Right lobe of liver (tissue), 6 donors: ENCODE data around the gene C2CD2L. TPM values are rescaled to one million over a fixed set of nuclear protein-coding genes. Genes with fewer than 3 reads are reported as not detected.

Experiments
- ATAC-seq, 4 donors: fragments of 200-7000 bp; cut with Tn5 transposase; one replicate each; pipeline ENCODE4 v1.9.1; 2020; ENCODE audit warnings: mild to moderate bottlenecking in 4 of 4, moderate library complexity in 4 of 4
- DNase-seq, 3 donors: peaks; one replicate each; pipeline ENCODE4 v3.0.0-alpha.2; 2020
- H3K27ac ChIP-seq, 3 donors: fragments of 200-600 bp; one replicate each; pipeline ENCODE4 v1.8.0; 2022
- H3K27me3 ChIP-seq, 2 donors: fragments of 200-600 bp; one replicate each; pipeline ENCODE4 v1.8.0; 2022
- H3K36me3 ChIP-seq, 4 donors: fragments of 200-600 bp; sonication (generic) in 1 of 4; one replicate each; pipeline versions ENCODE4 v1.5.1 to v1.8.0; 2017 to 2022; ENCODE audit warnings: control low read depth in 1 of 4
- H3K4me1 ChIP-seq, 4 donors: fragments of 200-600 bp; sonication (generic) in 1 of 4; one replicate each; pipeline versions ENCODE4 v1.5.1 to v1.8.0; 2017 to 2022; ENCODE audit warnings: control low read depth in 1 of 4
- H3K4me3 ChIP-seq, 3 donors: fragments of 200-600 bp; one replicate each; pipeline ENCODE4 v1.8.0; 2022
- H3K9me3 ChIP-seq, 4 donors: fragments of 200-600 bp; sonication (generic) in 1 of 4; one replicate each; pipeline versions ENCODE4 v1.5.1 to v1.8.0; 2017 to 2022; ENCODE audit warnings: control low read depth in 1 of 4
- POLR2A ChIP-seq: fragments of 450-650 bp; IDR thresholded peaks from one replicate; pipeline ENCODE4 v1.6.1; 2017; ENCODE audit warnings: antibody characterized with exemption, mild to moderate bottlenecking
- WGBS: methylation state at CpG from one replicate; pipeline ENCODE4 v1.1.6; 2018; ENCODE audit warnings: low coverage, low lambda C conversion rate; ENCODE audit not compliant: insufficient coverage; ENCODE audit errors: missing lambda C conversion rate; 5-methylcytosine and 5-hydroxymethylcytosine counted together
- intact Hi-C, 2 donors: fragments of 100-400 bp; cut with DNase I; formaldehyde crosslinking; loops; one replicate each; pipeline versions ENCODE4 v1.11.2 to v1.14.1; 2022
- total RNA-seq, 6 experiments: library from RNA; depleted of rRNA in 2 of 6; stranded (reverse); fragments of >200 nt in 2 of 6; fragmentation: NEBNext Ultra II Directional in 3 of 6; extraction: Animal tissue kit (Norgen Biotek cat#: 25700) in 3 of 6; gene quantifications; one replicate each; pipeline versions ENCODE4 v1.1.0 to v1.2.4, GENCODE V29; 2016 to 2023
- TF ChIP-seq, protein P1 (sequence below), 4 donors: fragments of 200-600 bp in 3 of 4; fragments of 450-650 bp in 1 of 4; IDR thresholded peaks; one replicate each; pipeline versions ENCODE4 v1.5.1 to v1.8.0; 2016 to 2022; ENCODE audit warnings: antibody characterized with exemption in 4 of 4, mild to moderate bottlenecking in 2 of 4
- donor health status: DM: no; HTN: yes; CAD: no.
- donor health status: DM: no; HTN: no; CAD: no.
- donor health status: DM: no; HTN: no; CAD: no.
- donor health status: DM: no; HTN: yes; CAD: no.
- donor health status: DM: no; HTN: yes; CAD: no.

The C2CD2L gene
- total RNA-seq, 6 experiments from 2014 or later, result 5.4 to 9.7 (median 6.5) TPM

DNA sequence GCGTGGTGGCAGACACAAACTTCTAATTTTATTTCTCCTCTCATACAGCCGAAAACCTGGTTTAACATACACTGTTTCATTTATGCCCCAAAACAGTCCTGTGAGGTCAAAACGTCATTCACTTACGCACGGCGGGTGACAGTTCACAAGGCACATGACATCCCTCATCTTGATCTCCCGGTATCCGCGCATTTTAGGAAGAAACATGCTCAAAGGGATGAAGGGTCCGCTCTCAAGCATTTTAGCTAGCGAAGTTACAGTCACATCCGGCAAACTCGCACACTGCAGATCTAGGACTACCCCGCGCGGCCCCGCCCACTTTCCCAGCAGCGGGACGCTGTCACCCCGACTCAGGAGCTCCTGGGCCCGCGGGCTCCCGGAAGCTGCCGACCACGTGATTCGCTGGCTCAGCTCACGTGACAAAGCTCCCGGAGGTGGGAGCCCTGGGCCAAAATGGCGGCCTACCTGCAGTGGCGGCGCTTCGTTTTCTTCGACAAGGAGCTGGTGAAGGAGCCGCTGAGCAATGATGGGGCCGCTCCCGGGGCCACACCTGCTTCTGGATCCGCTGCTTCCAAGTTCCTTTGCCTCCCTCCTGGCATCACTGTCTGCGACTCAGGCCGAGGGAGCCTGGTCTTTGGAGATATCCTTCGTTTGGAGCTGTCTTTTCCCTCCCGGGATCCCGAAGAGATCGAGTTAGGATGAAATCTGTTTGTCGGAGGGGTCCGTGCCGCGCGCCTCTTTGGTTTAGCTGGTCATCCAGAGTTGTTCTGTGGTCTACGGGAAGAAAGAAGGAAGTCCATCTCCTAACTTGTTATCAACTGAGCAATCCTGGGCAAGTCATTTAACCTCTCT lies 39.5 kb upstream of the C2CD2L start, which contains the start of gene VPS11:
VPS11 (plus strand) TSS at position 448 of the 852 bp plus-strand sequence; CDS start at position 454, 6 bp downstream.
- H3K27me3 ChIP-seq, result no peaks in the 10 kb centered on the region
- ATAC-seq, result peak; percentile 97 to 99 (median 98)
- peak within 1 kb of the TSS; percentile 57 to 81 (median 63) for H3K27ac ChIP-seq
- H3K9me3 ChIP-seq, result no peaks in the 10 kb centered on the region
- 0% methylated on average over 12 of the region's 49 CpGs for WGBS
- H3K36me3 ChIP-seq, result peaks cover 0 to 27% (median 9%) of the 10 kb centered on the region in 4 donors
- peak; percentile 99 for DNase-seq
- intact Hi-C loops, result no loop called here
- TF ChIP-seq, protein P1, sequence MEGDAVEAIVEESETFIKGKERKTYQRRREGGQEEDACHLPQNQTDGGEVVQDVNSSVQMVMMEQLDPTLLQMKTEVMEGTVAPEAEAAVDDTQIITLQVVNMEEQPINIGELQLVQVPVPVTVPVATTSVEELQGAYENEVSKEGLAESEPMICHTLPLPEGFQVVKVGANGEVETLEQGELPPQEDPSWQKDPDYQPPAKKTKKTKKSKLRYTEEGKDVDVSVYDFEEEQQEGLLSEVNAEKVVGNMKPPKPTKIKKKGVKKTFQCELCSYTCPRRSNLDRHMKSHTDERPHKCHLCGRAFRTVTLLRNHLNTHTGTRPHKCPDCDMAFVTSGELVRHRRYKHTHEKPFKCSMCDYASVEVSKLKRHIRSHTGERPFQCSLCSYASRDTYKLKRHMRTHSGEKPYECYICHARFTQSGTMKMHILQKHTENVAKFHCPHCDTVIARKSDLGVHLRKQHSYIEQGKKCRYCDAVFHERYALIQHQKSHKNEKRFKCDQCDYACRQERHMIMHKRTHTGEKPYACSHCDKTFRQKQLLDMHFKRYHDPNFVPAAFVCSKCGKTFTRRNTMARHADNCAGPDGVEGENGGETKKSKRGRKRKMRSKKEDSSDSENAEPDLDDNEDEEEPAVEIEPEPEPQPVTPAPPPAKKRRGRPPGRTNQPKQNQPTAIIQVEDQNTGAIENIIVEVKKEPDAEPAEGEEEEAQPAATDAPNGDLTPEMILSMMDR (IDR thresholded peaks at IDR 0.05), result no peak
- peak; percentile 79 for TF ChIP-seq POLR2A
- peak within 1 kb of the TSS; percentile 71 to 94 (median 81) for H3K4me3 ChIP-seq
- H3K4me1 ChIP-seq, result peaks cover 0 to 18% (median 0%) of the 10 kb centered on the region in 4 donors

DNA sequence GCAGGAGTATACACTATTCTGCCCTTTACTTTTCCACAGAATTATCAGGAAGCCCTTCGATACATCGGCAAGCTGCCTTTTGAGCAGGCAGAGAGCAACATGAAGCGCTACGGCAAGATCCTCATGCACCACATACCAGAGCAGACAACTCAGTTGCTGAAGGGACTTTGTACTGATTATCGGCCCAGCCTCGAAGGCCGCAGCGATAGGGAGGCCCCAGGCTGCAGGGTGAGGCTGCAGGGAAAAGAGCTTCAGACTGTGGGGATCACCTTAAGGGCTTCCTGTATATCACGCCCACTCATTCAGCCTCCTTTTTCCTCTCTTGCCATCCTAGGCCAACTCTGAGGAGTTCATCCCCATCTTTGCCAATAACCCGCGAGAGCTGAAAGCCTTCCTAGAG lies 29.3 kb upstream of the C2CD2L start:
- no peak overlapping the region for H3K27ac ChIP-seq
- no peak overlapping the region for H3K4me3 ChIP-seq

DNA sequence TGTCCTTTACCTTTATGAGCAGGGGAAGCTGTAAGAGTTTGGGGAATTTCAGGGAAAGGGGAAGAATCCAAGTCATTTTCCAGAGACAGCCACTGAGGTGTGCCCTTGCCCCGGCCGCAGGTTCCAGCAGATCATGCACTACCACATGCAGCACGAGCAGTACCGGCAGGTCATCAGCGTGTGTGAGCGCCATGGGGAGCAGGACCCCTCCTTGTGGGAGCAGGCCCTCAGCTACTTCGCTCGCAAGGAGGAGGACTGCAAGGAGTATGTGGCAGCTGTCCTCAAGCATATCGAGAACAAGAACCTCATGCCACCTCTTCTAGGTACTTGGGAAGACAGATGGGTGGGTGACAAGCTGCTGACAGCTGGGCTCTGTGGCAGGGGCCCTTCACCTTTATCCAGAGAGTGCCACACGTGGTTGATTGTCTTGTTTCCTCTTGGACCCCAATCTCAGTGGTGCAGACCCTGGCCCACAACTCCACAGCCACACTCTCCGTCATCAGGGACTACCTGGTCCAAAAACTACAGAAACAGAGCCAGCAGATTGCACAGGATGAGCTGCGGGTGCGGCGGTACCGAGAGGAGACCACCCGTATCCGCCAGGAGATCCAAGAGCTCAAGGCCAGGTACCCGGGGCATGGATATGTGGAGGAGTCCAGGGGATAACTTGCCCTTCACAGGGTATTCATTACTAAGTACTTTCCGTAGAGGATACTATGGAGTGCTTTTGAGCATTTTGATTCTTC lies 28.3 kb upstream of the C2CD2L start:
- intact Hi-C loops, result no loop called here
- DNase-seq (peak in 1 of 3 donors; percentile 20), ATAC-seq (no peak)
- H3K27ac ChIP-seq, result no peak overlapping the region
- no peaks in the 10 kb centered on the region for H3K9me3 ChIP-seq
- no peak overlapping the region for H3K4me3 ChIP-seq
- H3K4me1 ChIP-seq, result no peaks in the 10 kb centered on the region
- 95% methylated on average over 9 of the region's 19 CpGs for WGBS
- H3K27me3 ChIP-seq, result no peaks in the 10 kb centered on the region
- TF ChIP-seq, protein P1 (IDR thresholded peaks at IDR 0.05), result no peak
- no peak for TF ChIP-seq POLR2A
- peaks cover 0 to 77% (median 43%) of the 10 kb centered on the region in 4 donors for H3K36me3 ChIP-seq

More for the DNA sequence above, 29.3 kb upstream of the C2CD2L start:
- H3K27me3 ChIP-seq, result no peaks in the 10 kb centered on the region
- DNase-seq, result no peak
- intact Hi-C loops, result no loop called here
- H3K36me3 ChIP-seq, result peaks cover 5 to 88% (median 52%) of the 10 kb centered on the region in 4 donors
- H3K9me3 ChIP-seq, result no peaks in the 10 kb centered on the region
- no peak for TF ChIP-seq POLR2A
- TF ChIP-seq, protein P1 (IDR thresholded peaks at IDR 0.05), result no peak
- ATAC-seq, result no peak
- 93% methylated on average over 10 of the region's 11 CpGs for WGBS
- no peaks in the 10 kb centered on the region for H3K4me1 ChIP-seq

DNA sequence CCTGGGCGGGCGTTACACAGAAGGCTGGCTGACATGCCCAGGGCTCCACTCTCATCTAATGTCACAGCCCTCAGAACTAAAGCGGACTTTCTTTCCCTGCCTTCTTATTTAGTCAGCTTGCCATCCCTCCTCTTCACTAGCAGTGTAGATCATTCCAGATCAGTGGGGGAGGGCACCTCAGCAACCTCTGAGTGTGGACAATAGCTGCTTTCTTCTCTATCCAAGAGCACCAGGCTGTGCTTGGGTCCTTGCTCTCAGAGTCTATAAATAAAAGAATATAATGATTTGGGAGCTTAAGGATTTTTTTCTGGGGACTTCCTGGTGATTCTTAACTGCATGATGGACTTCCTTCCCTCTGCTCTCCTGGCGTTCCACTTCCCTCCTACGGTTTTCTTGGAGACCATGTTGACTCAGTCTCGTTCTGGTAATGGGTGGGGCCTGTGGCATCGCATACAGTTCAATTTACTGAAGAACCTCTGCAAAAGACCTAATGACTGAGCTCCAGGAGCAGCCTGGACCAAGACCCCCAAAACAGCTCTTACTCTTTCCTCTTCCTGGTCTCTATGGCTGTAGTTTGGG lies 25.4 kb upstream of the C2CD2L start:
- Histone ChIP-seq H3K4me3 (no peak overlapping the region), H3K4me1 (peaks cover 0 to 13% (median 4%) of the 10 kb centered on the region in 4 donors), H3K36me3 (peaks cover 0 to 57% (median 35%) of the 10 kb centered on the region in 4 donors), H3K27ac (no peak overlapping the region), H3K27me3 (no peaks in the 10 kb centered on the region), H3K9me3 (no peaks in the 10 kb centered on the region)
- TF ChIP-seq, protein P1 (IDR thresholded peaks at IDR 0.05), result no peak
- TF ChIP-seq POLR2A, result no peak
- intact Hi-C loops, result no loop called here
- DNase-seq, result no peak
- WGBS, result 69% methylated on average over 6 of the region's 7 CpGs
- no peak for ATAC-seq
